Keratinocyte (primary cell): ENCODE measurements around the gene AK1.

ENCODE experiments used
- EZH2 ChIP-seq: IDR thresholded peaks from one replicate; pipeline ENCODE4 v1.6.1; 2012; ENCODE audit warnings: inconsistent platforms, mild to moderate bottlenecking, low read length, moderate library complexity
- TF ChIP-seq, protein P1 (sequence below), 3 experiments: IDR thresholded peaks in 1 of 3; conservative IDR thresholded peaks in 1 of 3; optimal IDR thresholded peaks in 1 of 3; 2 replicates in 2 of 3; 3 replicates in 1 of 3; pipeline versions ENCODE3 to v1.5.1; 2011; ENCODE audit warnings: low read length in 3 of 3, mild to moderate bottlenecking in 3 of 3, moderate library complexity in 2 of 3, control low read depth in 1 of 3, inconsistent platforms in 1 of 3; ENCODE audit not compliant: insufficient read depth in 2 of 3; ENCODE audit errors: extremely low read depth in 1 of 3

DNA sequence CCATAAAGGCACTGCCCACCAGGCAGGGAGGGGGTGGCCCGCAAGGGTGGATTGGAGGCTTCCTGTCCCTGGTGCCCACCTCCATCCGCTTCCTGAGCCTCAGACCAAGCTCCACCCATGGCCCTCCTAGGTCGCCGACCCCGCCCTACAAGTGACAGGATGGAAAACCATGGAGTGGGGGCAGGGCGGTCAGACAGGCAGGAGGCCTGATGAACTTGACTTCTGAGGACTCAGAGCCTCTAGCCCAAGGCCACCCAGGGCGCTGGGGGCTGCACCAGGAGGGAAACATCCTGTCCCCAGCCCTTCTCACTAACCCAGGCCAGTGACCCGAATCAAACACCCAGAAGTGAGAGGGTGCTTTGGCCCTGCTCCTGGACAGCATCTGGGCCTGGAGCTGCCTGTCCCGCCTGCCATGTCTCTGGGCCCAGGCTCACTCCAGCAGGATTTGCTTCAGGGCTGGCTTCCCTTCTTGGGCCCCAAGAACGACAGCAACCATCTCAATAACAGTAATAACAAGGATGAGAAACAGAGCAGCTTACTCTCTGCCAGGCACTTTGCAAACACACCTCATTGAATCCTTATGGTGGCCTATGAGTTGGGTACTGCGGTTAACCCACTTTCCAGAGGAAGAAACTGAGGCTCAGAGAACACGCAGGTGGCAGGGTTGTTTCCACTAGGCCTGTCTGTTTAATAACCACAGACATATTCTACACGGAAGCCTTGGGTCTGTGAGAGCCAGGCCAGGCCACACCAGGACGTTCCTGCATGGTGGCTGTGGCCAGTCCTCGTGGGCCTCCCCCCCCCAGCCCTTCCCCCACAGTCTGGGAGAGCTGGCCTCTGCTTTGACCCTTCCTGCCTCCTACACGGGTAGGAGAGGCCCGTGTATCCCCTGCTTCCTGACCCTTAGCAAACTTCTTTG is 26.3 kb upstream of the AK1 start:
- TF ChIP-seq, protein P1, sequence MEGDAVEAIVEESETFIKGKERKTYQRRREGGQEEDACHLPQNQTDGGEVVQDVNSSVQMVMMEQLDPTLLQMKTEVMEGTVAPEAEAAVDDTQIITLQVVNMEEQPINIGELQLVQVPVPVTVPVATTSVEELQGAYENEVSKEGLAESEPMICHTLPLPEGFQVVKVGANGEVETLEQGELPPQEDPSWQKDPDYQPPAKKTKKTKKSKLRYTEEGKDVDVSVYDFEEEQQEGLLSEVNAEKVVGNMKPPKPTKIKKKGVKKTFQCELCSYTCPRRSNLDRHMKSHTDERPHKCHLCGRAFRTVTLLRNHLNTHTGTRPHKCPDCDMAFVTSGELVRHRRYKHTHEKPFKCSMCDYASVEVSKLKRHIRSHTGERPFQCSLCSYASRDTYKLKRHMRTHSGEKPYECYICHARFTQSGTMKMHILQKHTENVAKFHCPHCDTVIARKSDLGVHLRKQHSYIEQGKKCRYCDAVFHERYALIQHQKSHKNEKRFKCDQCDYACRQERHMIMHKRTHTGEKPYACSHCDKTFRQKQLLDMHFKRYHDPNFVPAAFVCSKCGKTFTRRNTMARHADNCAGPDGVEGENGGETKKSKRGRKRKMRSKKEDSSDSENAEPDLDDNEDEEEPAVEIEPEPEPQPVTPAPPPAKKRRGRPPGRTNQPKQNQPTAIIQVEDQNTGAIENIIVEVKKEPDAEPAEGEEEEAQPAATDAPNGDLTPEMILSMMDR (optimal IDR thresholded peaks at IDR 0.05 in 1 of 3, IDR thresholded peaks at IDR 0.05 in 1 of 3, conservative IDR thresholded peaks at IDR 0.05 in 1 of 3; ENCODE audit: extremely low read depth in 1 of 3, insufficient read depth in 2 of 3, low read length in 3 of 3), result no peak
- TF ChIP-seq EZH2, result no peak
